NCI-H510A (cell line): Measurements from ENCODE around the gene KRT3.
"Not testable (repeated sequence)": the region's sequence is repeated elsewhere in the genome, so short reads cannot be mapped to it uniquely, and the experiment has no call there.

Source experiments
- DNase-seq: peaks from one replicate; lab custom pipeline; 2025; lab: John Stamatoyannopoulos, UW

The KRT3 gene

GRCh38 chr12:52760623-52761022, 35.3 kb downstream of the KRT3 start:
- no peak for DNase-seq

DNA sequence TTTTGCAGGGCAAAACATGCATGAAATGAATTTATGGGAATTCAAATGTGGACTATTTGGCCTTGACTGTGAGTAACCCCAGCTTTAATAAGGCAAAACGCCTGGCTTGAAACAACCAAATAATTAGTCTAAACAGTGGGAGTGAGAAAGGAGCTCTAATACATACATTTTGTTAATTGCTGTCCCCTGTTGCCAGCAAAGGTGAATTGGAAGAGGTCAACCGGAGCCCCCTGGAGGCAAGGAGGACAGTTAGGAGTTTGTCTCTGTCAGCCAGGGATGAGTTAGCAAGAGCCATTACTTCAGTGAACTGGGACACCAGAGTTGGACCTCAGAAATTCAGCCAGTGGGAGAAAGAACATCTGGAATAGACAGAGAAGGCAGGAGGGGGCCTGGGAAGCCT, 36.2 kb downstream of the KRT3 start:
- no peak for DNase-seq

DNA sequence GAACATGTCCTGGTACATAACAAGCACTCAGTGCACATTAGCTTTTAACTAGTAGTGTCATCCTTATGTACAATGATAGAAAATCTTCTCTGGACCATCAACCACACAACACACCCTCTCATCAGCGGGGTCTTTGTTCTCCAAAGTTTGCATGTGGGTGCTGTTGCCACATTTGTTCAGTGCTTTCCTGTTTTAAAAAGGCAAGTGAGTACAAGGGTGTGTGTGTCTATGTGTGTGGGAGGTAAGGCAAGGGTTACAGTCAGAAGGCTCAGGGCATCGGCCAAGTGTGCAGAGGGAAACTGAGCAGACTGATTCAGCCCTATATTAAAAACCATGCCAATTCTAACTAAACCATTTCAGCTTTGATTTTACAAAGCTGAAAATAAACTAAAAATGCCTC, 36.7 kb downstream of the KRT3 start:
- no peak for DNase-seq

DNA sequence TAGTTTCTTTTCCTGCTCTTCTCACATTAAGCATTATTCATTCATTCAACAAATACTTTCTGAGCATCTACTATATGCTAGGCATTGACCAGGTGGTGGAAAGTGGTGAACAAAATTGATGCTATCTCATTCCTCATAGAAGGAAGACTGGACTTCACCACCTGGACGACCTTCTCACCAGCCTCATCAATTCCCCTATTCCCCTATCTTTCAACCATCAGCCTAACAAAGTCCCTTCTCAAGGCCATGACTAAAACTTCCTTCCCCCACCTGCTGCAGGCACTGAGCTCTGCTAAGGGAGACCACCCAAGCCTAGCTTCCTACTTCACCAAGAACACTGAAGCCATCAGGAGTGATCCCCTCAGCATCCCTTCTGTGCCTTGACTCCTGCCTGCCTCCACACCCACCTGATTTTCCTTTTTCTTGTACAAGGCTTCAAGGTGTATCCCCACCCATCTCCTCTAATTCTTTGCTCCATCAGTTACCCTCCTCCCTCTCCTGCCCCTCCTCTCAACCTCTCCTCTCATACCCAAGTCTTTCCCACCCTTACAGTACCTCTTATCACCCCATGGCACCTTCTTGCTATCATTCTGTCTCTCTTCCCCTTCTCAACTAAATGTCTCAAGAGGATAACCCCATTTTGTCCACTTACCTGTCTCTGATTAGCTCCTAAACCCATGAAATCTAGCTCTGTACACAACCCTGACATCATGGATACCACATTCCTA, 38.3 kb downstream of the KRT3 start:
- DNase-seq = no peak

DNA sequence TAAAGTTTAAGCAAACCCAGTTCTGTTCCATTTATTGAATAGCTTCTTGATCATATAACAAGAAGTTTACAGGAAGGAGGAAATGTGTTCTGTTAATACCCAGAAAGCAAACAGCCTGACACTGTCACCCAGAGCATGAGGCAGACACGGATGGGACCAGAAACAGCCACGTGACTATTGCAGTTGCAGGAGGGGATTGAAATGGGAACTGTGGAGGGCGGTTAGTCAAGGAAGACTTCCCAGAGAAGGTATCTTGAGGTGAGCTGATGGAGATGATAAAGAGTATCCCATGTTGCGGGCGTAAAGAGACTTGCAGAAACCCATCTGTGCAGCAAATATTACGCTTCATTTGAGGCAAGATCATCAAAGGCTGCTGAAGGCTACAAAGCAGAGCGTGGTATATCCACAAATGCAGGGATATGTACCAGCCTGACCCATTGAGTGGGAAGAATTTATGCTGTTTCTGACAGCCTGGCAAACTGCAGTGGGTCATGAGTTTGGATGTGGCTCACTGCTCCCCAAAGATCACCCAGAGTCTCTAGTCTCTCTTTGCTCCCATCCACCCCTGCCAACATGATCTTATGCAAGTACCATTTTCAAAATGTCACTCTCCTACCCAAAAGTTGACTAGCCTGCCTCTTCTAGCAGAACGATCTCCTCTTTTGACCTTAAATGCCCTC, 39.5 kb downstream of the KRT3 start:
- no peak for DNase-seq

DNA sequence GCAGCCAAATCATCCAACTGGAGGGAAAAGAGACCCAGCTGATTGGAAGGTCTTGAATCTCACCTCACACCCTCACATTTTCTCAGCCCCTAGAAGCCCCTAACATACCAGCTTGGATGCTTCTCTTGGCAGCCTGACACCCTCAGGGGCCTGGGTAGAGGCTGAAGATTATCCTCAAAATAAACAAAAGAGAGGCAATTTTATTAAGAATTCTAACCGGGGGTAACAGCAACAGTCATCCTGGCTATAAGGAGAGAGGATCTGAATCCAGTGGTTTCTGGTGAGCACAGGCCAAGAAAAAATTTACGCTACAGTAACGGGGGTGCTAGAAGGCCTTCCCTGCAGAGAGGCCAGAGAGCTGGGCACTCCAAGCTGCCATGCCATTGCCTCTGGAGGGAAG, 40.4 kb downstream of the KRT3 start:
- no peak for DNase-seq

GRCh38 chr12:52754135-52754534, 41.8 kb downstream of the KRT3 start:
- no peak for DNase-seq

GRCh38 chr12:52753283-52753682, 42.6 kb downstream of the KRT3 start:
- no peak for DNase-seq

DNA sequence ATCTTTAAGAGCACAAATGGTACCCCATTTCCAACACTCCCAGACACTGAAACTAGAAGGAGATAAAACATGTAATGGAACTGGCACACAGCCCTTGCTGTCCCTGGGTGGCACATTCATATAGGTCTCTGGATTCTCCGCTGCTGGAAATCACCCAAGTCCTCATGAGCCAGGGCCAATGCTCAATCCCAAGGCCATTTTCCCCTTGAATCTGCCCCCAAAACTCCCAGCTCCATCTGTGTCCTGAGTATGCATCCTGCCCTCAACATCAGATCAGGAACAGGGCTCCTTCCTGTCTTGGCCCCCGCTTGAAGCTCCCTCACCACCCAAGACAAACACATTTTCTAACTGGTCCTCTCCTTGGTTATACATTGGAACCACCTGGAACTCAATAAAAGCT, 43.4 kb downstream of the KRT3 start:
- DNase-seq = no peak

- DNase-seq = no peak
Measured at GRCh38 chr12:52751795-52752194, 44.1 kb downstream of the KRT3 start.

DNA sequence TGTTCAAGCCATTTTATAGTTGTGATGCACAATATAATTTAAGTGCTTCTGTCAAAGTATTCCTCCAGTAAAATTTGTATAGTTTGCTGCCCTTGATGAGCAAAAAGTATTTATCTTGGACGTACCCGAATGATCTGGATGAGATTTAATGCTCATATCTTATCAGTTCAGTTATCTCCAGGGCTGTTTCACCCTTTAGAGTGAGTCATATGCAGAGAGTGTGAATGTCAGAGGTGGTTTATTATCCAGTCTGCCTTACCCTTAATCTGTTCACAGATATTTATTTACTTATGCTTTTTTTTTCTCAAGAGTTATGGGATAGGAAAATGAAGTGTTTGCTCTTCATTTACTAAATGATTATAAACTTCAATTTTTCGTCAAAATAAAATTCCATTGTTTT, 45.4 kb downstream of the KRT3 start:
- DNase-seq = not testable (repeated sequence)

DNA sequence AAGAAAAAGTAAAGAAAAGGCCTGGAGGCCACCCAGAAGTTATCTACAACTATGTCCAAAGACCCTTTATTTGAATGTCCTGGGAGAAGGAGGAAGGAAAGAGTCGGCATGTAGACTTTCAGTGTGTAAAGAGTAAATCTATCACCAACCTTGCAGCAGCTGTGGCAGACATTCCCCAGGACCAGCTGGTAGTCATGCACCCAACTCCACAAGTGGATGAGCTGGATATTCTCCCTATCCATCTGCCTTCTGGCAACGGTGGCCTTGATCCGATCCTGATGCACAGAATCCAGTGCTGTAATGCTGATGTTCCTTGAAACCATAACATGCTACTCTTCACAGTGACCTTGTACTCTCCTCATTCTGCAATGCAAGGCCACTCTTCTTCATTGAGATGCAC, 46.1 kb downstream of the KRT3 start:
- no peak for DNase-seq

- no peak for DNase-seq
Measured at GRCh38 chr12:52748578-52748977, 47.3 kb downstream of the KRT3 start.

DNA sequence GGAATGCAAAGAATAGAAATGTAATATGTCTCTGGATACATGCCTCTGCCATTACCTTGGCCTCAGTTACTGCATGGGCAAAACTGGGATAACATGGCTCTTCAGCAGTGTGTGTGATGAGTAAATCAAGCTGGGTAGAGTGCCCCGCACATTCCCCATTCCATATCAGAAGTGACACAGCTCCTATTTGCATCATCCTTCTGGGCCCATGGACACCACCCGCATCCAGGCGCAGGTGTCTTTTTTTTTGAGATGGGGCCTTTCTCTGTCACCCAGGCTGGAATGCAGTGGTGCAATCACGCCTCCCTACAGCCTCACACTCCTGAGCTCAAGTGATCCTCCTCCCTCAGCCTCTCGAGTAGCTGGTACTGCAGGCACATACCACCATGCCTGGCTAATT, 50.4 kb downstream of the KRT3 start:
- no peak for DNase-seq

GRCh38 chr12:52744493-52745156, 51.3 kb downstream of the KRT3 start:
- DNase-seq = no peak

DNA sequence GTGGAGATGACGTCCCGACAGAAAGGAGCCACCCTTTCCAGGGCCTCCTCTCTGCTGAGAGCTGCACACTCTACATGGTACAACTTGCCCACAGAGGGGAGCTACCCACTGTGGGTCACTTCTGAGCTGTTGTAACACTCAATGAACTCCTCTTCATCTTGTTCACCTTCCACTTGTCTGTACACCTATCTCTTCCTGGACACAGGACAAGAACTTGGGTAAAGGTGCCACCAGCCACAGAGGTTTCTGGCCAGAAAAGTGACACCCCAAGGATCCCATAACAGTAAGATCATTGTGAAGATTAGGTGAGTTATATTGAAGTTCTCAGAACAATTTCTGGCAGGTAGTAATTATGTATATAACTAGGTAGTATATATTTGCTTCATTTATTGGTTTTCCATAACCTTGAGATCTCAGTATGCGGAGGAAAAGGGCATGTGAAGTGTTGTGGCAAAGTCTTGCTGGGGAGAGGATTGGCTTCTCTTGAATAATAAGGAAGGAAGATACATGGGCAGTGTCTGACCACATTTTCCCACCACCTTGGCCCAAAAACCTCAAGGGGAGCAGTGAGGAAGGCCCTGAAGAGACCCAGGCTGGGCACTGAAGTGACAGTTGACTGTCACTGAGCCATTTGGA, 53.0 kb downstream of the KRT3 start:
- DNase-seq = no peak

DNA sequence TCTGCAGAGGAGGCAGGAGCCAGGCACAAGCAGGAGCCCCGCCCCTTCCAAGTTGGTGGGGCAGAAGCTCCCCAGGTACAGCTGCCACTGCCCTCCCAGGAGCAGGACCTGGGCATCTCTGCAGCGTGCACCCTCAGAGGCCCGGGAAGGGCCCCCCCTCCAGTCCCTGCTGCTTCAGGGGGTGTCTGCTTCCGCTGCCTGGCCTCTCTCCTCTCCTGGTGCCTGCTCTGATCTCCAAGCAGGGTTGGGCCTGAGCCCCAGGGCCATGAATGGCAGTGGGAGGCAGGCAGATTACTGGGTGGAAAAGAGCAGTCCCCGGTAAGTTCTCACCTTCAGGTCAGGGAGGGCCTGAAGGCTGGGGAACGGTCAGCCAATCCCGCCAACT, 53.7 kb downstream of the KRT3 start:
- DNase-seq = no peak

DNA sequence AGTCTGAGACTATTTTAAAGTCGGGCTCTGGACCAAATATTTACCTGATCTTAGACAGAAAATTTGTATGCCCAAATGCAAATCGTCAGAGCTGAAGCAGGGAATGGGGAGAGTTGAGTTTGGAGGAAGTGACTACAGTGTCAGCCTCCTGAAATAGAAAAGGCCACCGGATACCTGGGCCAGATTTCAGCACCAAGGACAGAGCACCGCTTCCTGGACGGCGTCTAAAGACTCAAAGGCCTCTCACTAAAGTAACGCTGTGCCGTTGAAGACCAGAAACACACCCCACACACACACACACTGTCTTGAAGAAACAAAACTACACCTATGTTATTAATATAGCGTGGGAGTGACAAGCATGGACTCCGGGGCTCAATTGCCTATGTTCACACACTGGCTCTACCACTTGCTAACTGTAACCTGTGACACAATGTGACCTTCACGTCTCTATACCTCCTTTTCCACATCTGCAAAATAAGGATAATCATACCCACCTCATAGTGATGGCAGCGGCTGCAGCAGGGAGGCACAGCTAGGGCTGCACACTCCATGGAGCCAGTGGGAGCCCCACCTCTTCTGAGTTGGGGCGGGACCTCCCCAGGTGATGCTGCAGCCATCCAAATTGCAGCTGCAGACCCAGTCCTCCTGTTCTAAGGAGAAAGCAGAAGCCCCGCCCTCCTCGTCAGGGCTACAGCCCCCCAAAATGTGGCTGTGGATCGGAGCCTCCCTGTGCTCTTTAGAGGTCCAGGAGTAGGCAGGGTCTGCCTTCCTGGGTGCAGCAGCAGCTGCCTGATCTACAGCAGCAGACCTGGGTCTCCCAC, 54.3 kb downstream of the KRT3 start:
- DNase-seq = no peak

DNA sequence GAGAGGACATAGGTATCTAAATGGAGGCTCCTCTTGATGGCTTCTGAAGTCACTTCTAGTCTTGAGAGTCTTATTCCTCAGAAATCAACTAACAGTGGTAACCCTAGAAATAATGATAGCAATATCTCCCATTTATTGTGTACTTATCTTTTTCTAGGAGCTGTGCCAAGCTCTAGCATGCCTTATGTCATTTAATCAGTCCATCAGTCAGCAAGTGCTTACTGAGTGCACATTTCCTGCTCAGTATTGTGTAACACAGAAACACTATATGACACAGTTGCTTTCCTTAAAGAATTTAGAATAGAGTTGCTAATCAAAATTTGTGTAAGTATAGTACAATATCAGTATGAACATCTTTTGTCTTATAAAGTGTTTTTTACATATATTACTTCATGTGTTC, 55.3 kb downstream of the KRT3 start:
- DNase-seq = no peak

GRCh38 chr12:52739963-52740362, 56.0 kb downstream of the KRT3 start:
- no peak for DNase-seq
